H1 (cell line): ENCODE measurements around the gene PNMA8B. TPM values are rescaled to one million over a fixed set of nuclear protein-coding genes. Genes with fewer than 3 reads are reported as not detected.
"Not testable (repeated sequence)": the region's sequence is repeated elsewhere in the genome, so short reads cannot be mapped to it uniquely, and the experiment has no call there.

Source experiments
- CTCF ChIA-PET: fragments of 300-600 bp; sonication (Branson Sonifier 250); formaldehyde crosslinking; loops from one replicate; lab custom pipeline; 2021; ENCODE audit not compliant: partially characterized antibody; lab: Charles Lee
- POLR2A ChIA-PET: fragments of 300-600 bp; sonication (Branson Sonifier 250); formaldehyde crosslinking; loops from one replicate; lab custom pipeline; 2021; ENCODE audit warnings: inconsistent platforms; ENCODE audit not compliant: partially characterized antibody; lab: Charles Lee
- DNase-seq, 2 experiments: peaks; one replicate each; pipeline versions ENCODE4 v3.0.0 to v3.0.0-alpha.2; 2010 to 2022; ENCODE audit warnings: low spot score in 2 of 2, low read depth in 1 of 2, mixed read lengths in 1 of 2
- FAIRE-seq: peaks from 2 replicates; lab custom pipeline; 2011; peaks lifted over from hg19 to GRCh38; lab: Jason Lieb, UNC
- H2AFZ ChIP-seq: 2 replicates; pipeline ENCODE4 v1.8.1; 2012; ENCODE audit warnings: low read length, inconsistent platforms
- H2AK5ac ChIP-seq: 2 replicates; pipeline ENCODE4 v1.6.1; 2013; ENCODE audit warnings: low read depth, low read length
- H2BK120ac ChIP-seq: replicated peaks from 2 replicates; pipeline ENCODE3; 2013; ENCODE audit warnings: low read depth, low read length, inconsistent platforms
- H2BK12ac ChIP-seq: 2 replicates; pipeline ENCODE4 v1.6.1; 2013; ENCODE audit warnings: low read depth, low read length
- H2BK15ac ChIP-seq: 2 replicates; pipeline ENCODE4 v1.6.1; 2013; ENCODE audit warnings: low read length
- H2BK20ac ChIP-seq: 2 replicates; pipeline ENCODE4 v1.6.1; 2013; ENCODE audit warnings: low read length
- H2BK5ac ChIP-seq: 2 replicates; pipeline ENCODE4 v1.6.1; 2013; ENCODE audit warnings: low read depth, low read length
- H3K14ac ChIP-seq: 2 replicates; pipeline ENCODE4 v1.6.1; 2013; ENCODE audit warnings: inconsistent platforms; ENCODE audit not compliant: insufficient read length
- H3K18ac ChIP-seq: 2 replicates; pipeline ENCODE4 v1.6.1; 2013; ENCODE audit warnings: low read length; ENCODE audit errors: extremely low read depth
- H3K23ac ChIP-seq: 2 replicates; pipeline ENCODE4 v1.6.1; 2013; ENCODE audit warnings: inconsistent platforms; ENCODE audit not compliant: insufficient read length
- H3K23me2 ChIP-seq: 2 replicates; pipeline ENCODE4 v1.6.1; 2013; ENCODE audit warnings: low read depth, low read length
- H3K27ac ChIP-seq: 2 replicates; pipeline ENCODE4 v1.6.1; 2011; ENCODE audit warnings: low read depth, low read length, inconsistent platforms
- H3K27me3 ChIP-seq, 4 experiments: replicated peaks in 1 of 4; 1 replicate in 1 of 4; 2 replicates in 3 of 4; pipeline versions ENCODE4 v1.6.1 to v1.8.1; 2011 to 2013; ENCODE audit warnings: low read length in 3 of 4, mild to moderate bottlenecking in 3 of 4, inconsistent platforms in 2 of 4, mixed read lengths in 2 of 4, moderate library complexity in 1 of 4; ENCODE audit not compliant: control insufficient read depth in 3 of 4, insufficient read depth in 3 of 4; ENCODE audit errors: extremely low read depth in 1 of 4
- H3K36me3 ChIP-seq, 4 experiments: 2 replicates each; pipeline versions ENCODE4 v1.6.1 to v1.8.1; 2011 to 2013; ENCODE audit warnings: mild to moderate bottlenecking in 4 of 4, low read length in 3 of 4, moderate library complexity in 2 of 4, control low read depth in 1 of 4, inconsistent platforms in 1 of 4; ENCODE audit not compliant: insufficient read depth in 4 of 4, control insufficient read depth in 2 of 4
- H3K4ac ChIP-seq: replicated peaks from 2 replicates; pipeline ENCODE3; 2013; ENCODE audit warnings: low read length, low read depth, mixed read lengths, inconsistent platforms; ENCODE audit not compliant: insufficient read length
- H3K4me1 ChIP-seq, 4 experiments: replicated peaks in 1 of 4; 1 replicate in 1 of 4; 2 replicates in 3 of 4; pipeline versions ENCODE4 v1.6.1 to v1.8.1; 2011 to 2013; ENCODE audit warnings: low read length in 3 of 4, inconsistent platforms in 2 of 4, mixed read lengths in 1 of 4; ENCODE audit not compliant: insufficient read depth in 4 of 4, control insufficient read depth in 3 of 4
- H3K4me2 ChIP-seq, 2 experiments: 2 replicates each; pipeline versions ENCODE4 v1.6.1 to v1.8.1; 2011 to 2013; ENCODE audit warnings: low read depth in 2 of 2, low read length in 2 of 2, control low read depth in 1 of 2, inconsistent platforms in 1 of 2, mild to moderate bottlenecking in 1 of 2; ENCODE audit not compliant: insufficient read depth in 1 of 2
- H3K4me3 ChIP-seq, 4 experiments: fragments of 200-600, 300-600 bp in 1 of 4; sonication (generic), shearing (Covaris generic), sonication (Bioruptor Twin) in 1 of 4; 2 replicates each; pipeline versions ENCODE4 v1.5.1 to v1.8.1; 2011 to 2016; ENCODE audit warnings: low read length in 4 of 4, low read depth in 3 of 4, control low read depth in 2 of 4, inconsistent platforms in 2 of 4, mild to moderate bottlenecking in 2 of 4, mixed read lengths in 1 of 4, moderate library complexity in 1 of 4; ENCODE audit not compliant: insufficient read depth in 2 of 4; ENCODE audit errors: extremely low read depth in 1 of 4
- H3K56ac ChIP-seq: replicated peaks from 2 replicates; pipeline ENCODE3; 2013; ENCODE audit warnings: low read depth, mild to moderate bottlenecking, mixed read lengths, low read length, inconsistent platforms; ENCODE audit not compliant: insufficient read length
- H3K79me1 ChIP-seq: 2 replicates; pipeline ENCODE4 v1.6.1; 2013; ENCODE audit warnings: low read depth, low read length, control low read depth
- H3K79me2 ChIP-seq, 2 experiments: 2 replicates each; pipeline versions ENCODE4 v1.6.1 to v1.8.1; 2012 to 2013; ENCODE audit warnings: low read length in 2 of 2, mild to moderate bottlenecking in 2 of 2, inconsistent platforms in 1 of 2; ENCODE audit not compliant: insufficient read depth in 2 of 2, control insufficient read depth in 1 of 2
- H3K9ac ChIP-seq, 4 experiments: replicated peaks in 1 of 4; 1 replicate in 1 of 4; 2 replicates in 3 of 4; pipeline versions ENCODE4 v1.6.1 to v1.8.1; 2011 to 2013; ENCODE audit warnings: low read depth in 3 of 4, low read length in 3 of 4, control low read depth in 2 of 4, mild to moderate bottlenecking in 2 of 4, moderate library complexity in 2 of 4, inconsistent platforms in 1 of 4; ENCODE audit errors: extremely low read depth in 1 of 4
- H3K9me3 ChIP-seq, 2 experiments: 2 replicates each; pipeline versions ENCODE4 v1.6.1 to v1.8.1; 2012 to 2013; ENCODE audit warnings: mild to moderate bottlenecking in 2 of 2, moderate library complexity in 2 of 2, control low read depth in 1 of 2, inconsistent platforms in 1 of 2, low read depth in 1 of 2, low read length in 1 of 2, mixed read lengths in 1 of 2; ENCODE audit not compliant: insufficient read depth in 2 of 2
- H4K20me1 ChIP-seq, 2 experiments: replicated peaks in 1 of 2; 2 replicates each; pipeline versions ENCODE3 to v1.8.1; 2011 to 2013; ENCODE audit warnings: inconsistent platforms in 2 of 2, low read length in 2 of 2, mild to moderate bottlenecking in 1 of 2; ENCODE audit not compliant: insufficient read depth in 2 of 2, control insufficient read depth in 1 of 2
- H4K5ac ChIP-seq: 2 replicates; pipeline ENCODE4 v1.6.1; 2013; ENCODE audit warnings: low read length, low read depth, mixed read lengths, inconsistent platforms; ENCODE audit not compliant: insufficient read length
- H4K8ac ChIP-seq: 2 replicates; pipeline ENCODE4 v1.8.0; 2013; ENCODE audit warnings: mild to moderate bottlenecking, moderate library complexity, low read length, inconsistent platforms; ENCODE audit not compliant: insufficient read depth; ENCODE audit errors: extremely low read depth
- H4K91ac ChIP-seq: replicated peaks from 2 replicates; pipeline ENCODE3; 2013; ENCODE audit warnings: low read length, mixed read lengths, inconsistent platforms; ENCODE audit not compliant: insufficient read length
- WGBS, 2 experiments: shearing (Covaris generic) in 1 of 2; methylation state at CpG; one replicate each; pipeline versions ENCODE4 v1.1.6 to v1.1.7; 2013 to 2015; ENCODE audit warnings: low lambda C conversion rate in 2 of 2, mixed read lengths in 2 of 2, inconsistent platforms in 1 of 2, low coverage in 1 of 2, missing lambda C conversion rate in 1 of 2; ENCODE audit not compliant: insufficient replicate concordance in 2 of 2, insufficient coverage in 1 of 2, insufficient read length in 1 of 2; ENCODE audit errors: extremely low coverage in 1 of 2, missing lambda C conversion rate in 1 of 2; 5-methylcytosine and 5-hydroxymethylcytosine counted together
- polyA plus RNA-seq, 7 experiments: library from polyadenylated mRNA; depleted of rRNA in 3 of 7; stranded (reverse) in 5 of 7; unstranded in 2 of 7; fragments of >200 nt in 5 of 7; fragments of 200-250 nt in 2 of 7; gene quantifications; 1 replicate in 5 of 7; 2 replicates in 1 of 7; 4 replicates in 1 of 7; pipeline versions ENCODE4 v1.2.1 to v1.2.3, GENCODE V29; 2011 to 2013; ENCODE audit warnings: missing spikeins in 2 of 7, mixed read lengths in 2 of 7
- total RNA-seq: library from RNA; stranded (reverse); fragmentation: NEBNext Ultra II Directional; extraction: Animal tissue kit (Norgen Biotek cat#: 25700); gene quantifications from 2 replicates; pipeline ENCODE4 v1.2.1, GENCODE V29; 2021

PNMA8B gene
- total and polyA plus RNA-seq, 2 of the 8 experiments (the other 6 are each of a cell fraction or from before 2014, with no cell fraction given): 0.48 to 1.4 TPM

GRCh38 chr19:46522988-46523387, 27.3 kb upstream of the PNMA8B start:
- H2AFZ ChIP-seq, H3K4me1 ChIP-seq, H2BK20ac ChIP-seq, H3K14ac ChIP-seq, H3K56ac ChIP-seq, H3K27me3 ChIP-seq, H3K23me2 ChIP-seq, H2AK5ac ChIP-seq, H4K20me1 ChIP-seq, H3K4ac ChIP-seq, H3K4me3 ChIP-seq, H3K23ac ChIP-seq, DNase-seq, H4K8ac ChIP-seq, POLR2A ChIA-PET, H4K5ac ChIP-seq, H3K9ac ChIP-seq, H3K27ac ChIP-seq, H3K79me1 ChIP-seq, H3K4me2 ChIP-seq, H2BK5ac ChIP-seq, H3K18ac ChIP-seq, H4K91ac ChIP-seq, H2BK120ac ChIP-seq, H3K9me3 ChIP-seq, H2BK15ac ChIP-seq, H2BK12ac ChIP-seq, H3K79me2 ChIP-seq, H3K36me3 ChIP-seq, FAIRE-seq: not testable (repeated sequence)
- WGBS, 2 experiments: 82% methylated on average over 4 of the region's 4 CpGs; no CpG with 5 or more reads in 1 of the 2 experiments
- CTCF ChIA-PET: interaction anchor here (1.1 to 8.9 kb wide), 4 partner anchors 6 to 91 kb away, joined by 3 to 95 read pairs (median 42); no protein-coding TSS in a partner anchor
